ENCODE results near the gene SLC26A4. TPM values are rescaled to one million over a fixed set of nuclear protein-coding genes. Genes with fewer than 3 reads are reported as not detected.

Gene SLC26A4
- total RNA-seq, 1 donor from 2014 or later: 6.5 TPM

GRCh38 chr7:107694386-107694785 is 33.8 kb downstream of the SLC26A4 start:
- peak; percentile 59 to 92 for DNase-seq (ENCODE audit: low read depth in 2 of 2)

- no peak for DNase-seq (ENCODE audit: low read depth in 2 of 2)
Measured at GRCh38 chr7:107696330-107696946, 35.8 kb downstream of the SLC26A4 start.

- peak in 1 of 2 donors; percentile 16 for DNase-seq (ENCODE audit: low read depth in 2 of 2)
Measured at GRCh38 chr7:107697321-107698049, 36.9 kb downstream of the SLC26A4 start.

GRCh38 chr7:107700570-107700969 is 39.9 kb downstream of the SLC26A4 start:
- no peak for DNase-seq (ENCODE audit: low read depth in 2 of 2)

- DNase-seq (ENCODE audit: low read depth in 2 of 2): peak in 1 of 2 donors; percentile 30
Measured at GRCh38 chr7:107701191-107701590, 40.6 kb downstream of the SLC26A4 start.

- no peak for DNase-seq (ENCODE audit: low read depth in 2 of 2)
Measured at GRCh38 chr7:107703219-107703618, 42.6 kb downstream of the SLC26A4 start.

- no peak for DNase-seq (ENCODE audit: low read depth in 2 of 2)
Measured at GRCh38 chr7:107703872-107704271, 43.2 kb downstream of the SLC26A4 start.

GRCh38 chr7:107708956-107709355 is 48.3 kb downstream of the SLC26A4 start:
- no peak for DNase-seq (ENCODE audit: low read depth in 2 of 2)

GRCh38 chr7:107711301-107711700 is 50.7 kb downstream of the SLC26A4 start:
- DNase-seq (ENCODE audit: low read depth in 2 of 2): no peak

GRCh38 chr7:107712025-107712424 is 51.4 kb downstream of the SLC26A4 start:
- no peak for DNase-seq (ENCODE audit: low read depth in 2 of 2)

- DNase-seq (ENCODE audit: low read depth in 2 of 2): no peak
Measured at GRCh38 chr7:107712896-107713295, 52.3 kb downstream of the SLC26A4 start.

- DNase-seq (ENCODE audit: low read depth in 2 of 2): peak in 1 of 2 donors; percentile 14
Measured at GRCh38 chr7:107715531-107715930, 54.9 kb downstream of the SLC26A4 start.

- no peak for DNase-seq (ENCODE audit: low read depth in 2 of 2)
Measured at GRCh38 chr7:107718456-107719193, 58.0 kb downstream of the SLC26A4 start.

- DNase-seq (ENCODE audit: low read depth in 2 of 2): no peak
Measured at GRCh38 chr7:107721286-107721685, 60.7 kb downstream of the SLC26A4 start.

GRCh38 chr7:107723255-107723654 is 62.6 kb downstream of the SLC26A4 start:
- DNase-seq (ENCODE audit: low read depth in 2 of 2): no peak

GRCh38 chr7:107725138-107725740 is 64.6 kb downstream of the SLC26A4 start:
- peak; percentile 78 to 87 for DNase-seq (ENCODE audit: low read depth in 2 of 2)

GRCh38 chr7:107726356-107727130 is 65.9 kb downstream of the SLC26A4 start:
- no peak for DNase-seq (ENCODE audit: low read depth in 2 of 2)

- no peak for DNase-seq (ENCODE audit: low read depth in 2 of 2)
Measured at GRCh38 chr7:107728276-107728675, 67.6 kb downstream of the SLC26A4 start.

- DNase-seq (ENCODE audit: low read depth in 2 of 2): no peak
Measured at GRCh38 chr7:107742678-107743566, 82.3 kb downstream of the SLC26A4 start.
